Fibroblast of lung (primary cell): ENCODE measurements around the gene NF1.

Experiments used
- CTCF ChIP-seq, 2 donors: IDR thresholded peaks in 1 of 2; conservative IDR thresholded peaks in 1 of 2; 1 replicate in 1 of 2; 2 replicates in 1 of 2; pipeline ENCODE4 v1.5.1; 2011 to 2012; ENCODE audit warnings: low read length in 2 of 2, control low read depth in 1 of 2, inconsistent platforms in 1 of 2, low read depth in 1 of 2, mild to moderate bottlenecking in 1 of 2
- EZH2 ChIP-seq: IDR thresholded peaks from 2 replicates; pipeline ENCODE4 v1.5.1; 2012; ENCODE audit warnings: low read length, control low read depth, mild to moderate bottlenecking; ENCODE audit errors: missing control alignments

- TF ChIP-seq CTCF (conservative IDR thresholded peaks at IDR 0.05 in 1 of 2, IDR thresholded peaks at IDR 0.05 in 1 of 2; ENCODE audit: low read depth in 1 of 2, low read length in 2 of 2) (no peak), EZH2 (no peak)
Measured at GRCh38 chr17:31131299-31131698, 36.5 kb downstream of the NF1 start.
